Fibroblast of lung (primary cell): ENCODE results near the gene CYP27A1.

Source experiments
- EZH2 ChIP-seq: IDR thresholded peaks from 2 replicates; pipeline ENCODE4 v1.5.1; 2012; ENCODE audit warnings: low read length, control low read depth, mild to moderate bottlenecking; ENCODE audit errors: missing control alignments
- TF ChIP-seq, protein P1 (sequence below), 2 donors: IDR thresholded peaks in 1 of 2; conservative IDR thresholded peaks in 1 of 2; 1 replicate in 1 of 2; 2 replicates in 1 of 2; pipeline ENCODE4 v1.5.1; 2011 to 2012; ENCODE audit warnings: low read length in 2 of 2, control low read depth in 1 of 2, inconsistent platforms in 1 of 2, low read depth in 1 of 2, mild to moderate bottlenecking in 1 of 2

DNA sequence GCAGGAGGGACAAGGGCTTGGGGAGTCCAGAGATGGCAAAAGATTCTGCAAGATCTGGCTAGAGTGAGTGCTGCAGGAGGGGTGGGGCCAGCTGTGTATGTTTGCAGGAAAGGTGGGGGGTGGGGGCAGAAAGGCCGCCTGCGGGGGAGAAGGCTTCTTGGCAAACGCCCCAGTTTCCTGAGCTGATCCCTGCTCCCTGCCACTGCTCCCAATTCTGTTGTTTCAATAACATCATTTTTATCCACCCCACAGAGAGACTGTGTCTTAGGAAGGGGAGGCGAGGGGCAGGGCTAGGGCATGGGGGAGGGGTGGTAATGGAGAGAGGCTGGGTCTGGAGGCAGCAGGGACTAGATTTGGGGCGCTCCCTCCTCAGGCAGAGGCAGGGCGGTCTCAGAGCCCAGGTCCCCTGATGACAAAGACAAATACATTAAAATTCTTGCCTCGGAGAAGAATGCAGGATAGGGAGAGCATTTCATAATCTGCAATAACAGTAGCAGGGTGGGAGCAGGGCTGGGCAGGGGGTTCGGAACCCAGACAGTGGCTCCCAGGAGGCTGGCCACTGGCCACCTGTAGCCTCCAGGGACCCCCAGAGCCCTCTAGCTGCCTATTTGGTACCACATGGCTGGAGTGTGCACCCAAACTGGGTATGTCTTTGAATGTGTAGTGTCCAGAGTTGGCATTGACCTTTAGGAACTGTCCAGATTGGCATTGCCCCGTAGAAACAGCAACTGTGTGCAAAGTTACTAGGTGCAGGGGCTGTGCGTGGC is 75.6 kb downstream of the CYP27A1 start:
- TF ChIP-seq EZH2: no peak
- TF ChIP-seq, protein P1, sequence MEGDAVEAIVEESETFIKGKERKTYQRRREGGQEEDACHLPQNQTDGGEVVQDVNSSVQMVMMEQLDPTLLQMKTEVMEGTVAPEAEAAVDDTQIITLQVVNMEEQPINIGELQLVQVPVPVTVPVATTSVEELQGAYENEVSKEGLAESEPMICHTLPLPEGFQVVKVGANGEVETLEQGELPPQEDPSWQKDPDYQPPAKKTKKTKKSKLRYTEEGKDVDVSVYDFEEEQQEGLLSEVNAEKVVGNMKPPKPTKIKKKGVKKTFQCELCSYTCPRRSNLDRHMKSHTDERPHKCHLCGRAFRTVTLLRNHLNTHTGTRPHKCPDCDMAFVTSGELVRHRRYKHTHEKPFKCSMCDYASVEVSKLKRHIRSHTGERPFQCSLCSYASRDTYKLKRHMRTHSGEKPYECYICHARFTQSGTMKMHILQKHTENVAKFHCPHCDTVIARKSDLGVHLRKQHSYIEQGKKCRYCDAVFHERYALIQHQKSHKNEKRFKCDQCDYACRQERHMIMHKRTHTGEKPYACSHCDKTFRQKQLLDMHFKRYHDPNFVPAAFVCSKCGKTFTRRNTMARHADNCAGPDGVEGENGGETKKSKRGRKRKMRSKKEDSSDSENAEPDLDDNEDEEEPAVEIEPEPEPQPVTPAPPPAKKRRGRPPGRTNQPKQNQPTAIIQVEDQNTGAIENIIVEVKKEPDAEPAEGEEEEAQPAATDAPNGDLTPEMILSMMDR (conservative IDR thresholded peaks at IDR 0.05 in 1 of 2, IDR thresholded peaks at IDR 0.05 in 1 of 2; ENCODE audit: low read depth in 1 of 2, low read length in 2 of 2): no peak
